OCI-LY7 (cell line): ENCODE data around the gene HAX1. TPM values are rescaled to one million over a fixed set of nuclear protein-coding genes. Genes with fewer than 3 reads are reported as not detected.

Experiments
- small RNA-seq: library from RNA; depleted of rRNA; stranded (forward); fragments of <200 nt; gene quantifications from one replicate; pipeline ENCODE3, GENCODE V24; 2014
- total RNA-seq, 2 experiments: library from RNA; depleted of rRNA in 1 of 2; stranded (reverse); fragments of >200 nt in 1 of 2; shearing (Covaris generic) in 1 of 2; gene quantifications; 2 replicates each; pipeline ENCODE4 v1.2.3, GENCODE V29; 2014 to 2022

The HAX1 gene
- total RNA-seq, 2 experiments from 2014 or later: 170 to 196 TPM

Small RNA genes lying within 50 kb of the gene (small RNA-seq; reads per million reads assigned to genes)
- gene RF00273 (not detected), gene RNU6-121P (not detected), gene RNU6-239P (not detected), gene SNORA58B (not detected)

Other genes with a start within 250 kb of the HAX1 start
- 0.03 TPM in 2 replicates for gene NUP210L, start 117.6 kb upstream of the HAX1 start, total RNA-seq (2014; rRNA removed; shearing (Covaris generic))
- gene NUP210L, start 117.6 kb upstream of the HAX1 start, total RNA-seq (2022): 0.06 TPM in 2 replicates
- gene TPM3, start 80.5 kb upstream of the HAX1 start, total RNA-seq (2014; rRNA removed; shearing (Covaris generic)): 235 and 359 TPM in 2 replicates
- 417 and 420 TPM in 2 replicates for gene TPM3, start 80.5 kb upstream of the HAX1 start, total RNA-seq (2022)
- not detected in 2 replicates for gene CFAP141, start 66.3 kb upstream of the HAX1 start, total RNA-seq (2014; rRNA removed; shearing (Covaris generic))
- gene CFAP141, start 66.3 kb upstream of the HAX1 start, total RNA-seq (2022): not detected in 2 replicates
- 80.4 and 98.6 TPM in 2 replicates for gene UBAP2L, start 51.7 kb upstream of the HAX1 start, total RNA-seq (2014; rRNA removed; shearing (Covaris generic))
- gene UBAP2L, start 51.7 kb upstream of the HAX1 start, total RNA-seq (2022): 176 and 179 TPM in 2 replicates
- not detected in 2 replicates for gene AQP10, start 48.5 kb downstream of the HAX1 start, total RNA-seq (2014; rRNA removed; shearing (Covaris generic))
- not detected in 2 replicates for gene AQP10, start 48.5 kb downstream of the HAX1 start, total RNA-seq (2022)
- gene ATP8B2, start 52.9 kb downstream of the HAX1 start, total RNA-seq (2014; rRNA removed; shearing (Covaris generic)): 20.3 and 28.8 TPM in 2 replicates
- gene ATP8B2, start 52.9 kb downstream of the HAX1 start, total RNA-seq (2022): 10.2 and 11.5 TPM in 2 replicates
- gene IL6R, start 132.7 kb downstream of the HAX1 start, total RNA-seq (2014; rRNA removed; shearing (Covaris generic)): not detected in 2 replicates
- not detected in 2 replicates for gene IL6R, start 132.7 kb downstream of the HAX1 start, total RNA-seq (2022)
- gene TDRD10, start 229.6 kb downstream of the HAX1 start, total RNA-seq (2014; rRNA removed; shearing (Covaris generic)): 0.13 TPM in 1 of 2 replicates, not detected in the other
- gene TDRD10, start 229.6 kb downstream of the HAX1 start, total RNA-seq (2022): not detected in 2 replicates
- gene SHE, start 229.8 kb downstream of the HAX1 start, total RNA-seq (2014; rRNA removed; shearing (Covaris generic)): not detected in 2 replicates
- not detected in 2 replicates for gene SHE, start 229.8 kb downstream of the HAX1 start, total RNA-seq (2022)